RWPE1 (cell line): ENCODE data around the gene ARPIN.
"Not testable (repeated sequence)": the region's sequence is repeated elsewhere in the genome, so short reads cannot be mapped to it uniquely, and the experiment has no call there.

Experiments
- CTCF ChIA-PET: fragments of 350-600 bp; sonication (Branson Sonifier 250); formaldehyde crosslinking; extraction: SDS; loops from one replicate; lab custom pipeline; 2021; lab: Yijun Ruan, JAX
- POLR2A ChIA-PET: fragments of 400-600 bp; formaldehyde crosslinking; extraction: SDS; loops from one replicate; lab custom pipeline; 2020; ENCODE audit warnings: antibody characterized with exemption; ENCODE audit not compliant: low non-redundant PET; lab: Yijun Ruan, JAX
- DNase-seq: peaks from one replicate; pipeline ENCODE4 v3.0.0; 2012; ENCODE audit warnings: low spot score
- H3K27ac ChIP-seq: fragments of 450-650 bp; 2 replicates; pipeline ENCODE4 v1.5.1; 2017
- CTCF ChIP-seq: fragments of 450-650 bp; conservative IDR thresholded peaks from 2 replicates; pipeline ENCODE4 v1.5.1; 2017; ENCODE audit warnings: low read depth, mild to moderate bottlenecking

The ARPIN gene

GRCh38 chr15:89874926-89875564 lies 37.7 kb downstream of the ARPIN start:
- CTCF ChIA-PET = interaction anchor here (0.6 to 4.2 kb wide), 25 partner anchors 10 to 227 kb away, joined by 3 to 86 read pairs (median 3); partner anchors contain the start of genes AP3S2, IDH2 and MESP1
- peak; percentile 73 for DNase-seq
- peak; percentile 99 for TF ChIP-seq CTCF
- no peak overlapping the region for H3K27ac ChIP-seq
- POLR2A ChIA-PET = interaction anchor here (0.5 kb wide), 1 partner anchor 93 kb away, joined by 6 read pairs; no protein-coding TSS in a partner anchor

GRCh38 chr15:89870688-89871288 lies 42.0 kb downstream of the ARPIN start:
- DNase-seq = no peak
- H3K27ac ChIP-seq = no peak overlapping the region
- POLR2A ChIA-PET = no interaction called here
- TF ChIP-seq CTCF = no peak
- CTCF ChIA-PET = interaction anchor here (1.3 kb wide), 1 partner anchor 110 kb away, joined by 5 read pairs; no protein-coding TSS in a partner anchor

DNA sequence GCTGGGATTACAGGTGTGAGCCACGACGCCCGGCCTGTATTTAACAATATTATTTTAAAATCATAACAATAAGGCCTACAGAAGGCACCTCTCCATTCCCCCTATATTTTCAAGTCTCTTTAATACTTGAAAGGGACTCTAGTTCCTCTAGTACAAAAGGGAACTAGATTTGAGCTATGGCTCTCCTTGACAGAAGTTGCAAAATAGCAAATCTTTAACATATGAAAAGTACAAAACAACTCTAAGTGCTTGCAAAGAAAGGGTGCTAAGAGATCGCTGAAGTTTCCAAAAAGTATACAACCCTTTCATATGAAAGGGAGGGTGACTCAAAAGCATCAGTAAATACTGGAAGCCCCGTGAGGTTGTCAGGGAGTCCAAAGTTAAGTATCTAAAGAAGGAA lies 42.7 kb downstream of the ARPIN start:
- ChIA-PET CTCF (no interaction called here), POLR2A (no interaction called here)
- TF ChIP-seq CTCF = no peak
- DNase-seq = no peak
- no peak overlapping the region for H3K27ac ChIP-seq

DNA sequence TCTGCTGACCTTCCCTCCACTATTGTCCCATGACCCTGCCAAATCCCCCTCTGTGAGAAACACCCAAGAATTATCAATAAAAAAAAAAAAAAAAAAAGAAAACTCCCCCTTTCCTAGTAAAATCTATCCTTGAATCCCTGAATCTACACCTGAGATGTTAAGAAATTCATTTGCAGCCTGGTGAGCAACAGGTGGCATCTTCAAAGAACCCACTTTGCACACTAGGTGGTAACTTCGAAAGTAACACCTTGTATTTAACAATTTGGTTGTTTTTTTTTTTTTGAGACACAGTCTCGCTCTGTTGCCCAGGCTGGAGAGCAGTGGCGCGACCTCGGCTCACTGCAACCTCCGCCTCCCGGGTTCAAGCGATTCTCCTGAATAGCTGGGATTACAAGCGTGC lies 43.3 kb downstream of the ARPIN start:
- H3K27ac ChIP-seq, POLR2A ChIA-PET, DNase-seq, CTCF ChIA-PET: not testable (repeated sequence)

DNA sequence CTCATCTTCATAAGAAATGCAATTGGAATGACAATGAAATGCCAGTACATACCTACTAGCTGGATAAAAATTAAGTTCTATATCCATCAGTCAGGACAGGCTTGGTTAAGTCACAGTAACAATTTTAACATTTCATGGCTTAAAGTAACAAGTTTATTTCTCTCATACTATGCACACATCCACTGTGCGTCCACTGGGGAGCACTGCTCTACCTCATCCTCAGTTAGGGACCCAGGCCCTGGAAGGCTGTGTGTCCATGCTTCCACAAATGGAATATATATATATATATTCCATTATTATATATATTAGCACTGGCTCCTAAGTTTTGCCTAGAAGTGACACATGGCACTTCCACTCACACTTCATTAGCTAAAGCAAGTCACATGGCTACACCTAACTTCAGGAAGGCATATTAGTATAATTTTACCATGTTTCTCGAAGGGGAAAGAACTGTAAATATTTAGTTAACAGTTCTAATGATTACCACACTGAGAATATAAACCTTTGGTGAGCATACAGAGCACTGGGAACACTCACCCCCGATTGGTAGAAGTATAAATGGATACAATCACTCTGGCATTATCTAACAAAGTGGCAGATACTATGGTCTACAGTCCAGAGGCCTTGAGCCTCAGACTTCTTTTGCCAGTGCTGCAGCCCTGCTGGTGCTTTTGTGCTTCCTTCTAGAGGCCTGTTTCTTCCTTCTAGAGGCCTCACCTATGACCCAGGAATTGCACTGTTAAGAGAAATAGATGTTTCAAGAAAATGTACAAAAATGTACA lies 47.6 kb downstream of the ARPIN start:
- POLR2A ChIA-PET = no interaction called here
- H3K27ac ChIP-seq = no peak overlapping the region
- no peak for TF ChIP-seq CTCF
- DNase-seq = no peak
- CTCF ChIA-PET = interaction anchor here (1.5 to 1.6 kb wide), 2 partner anchors 10 to 104 kb away, joined by 6 read pairs; no protein-coding TSS in a partner anchor

GRCh38 chr15:89863918-89864317 lies 48.8 kb downstream of the ARPIN start:
- DNase-seq = no peak
- no peak for TF ChIP-seq CTCF
- CTCF ChIA-PET = interaction anchor here (1.5 to 1.6 kb wide), 2 partner anchors 11 to 102 kb away, joined by 6 read pairs; no protein-coding TSS in a partner anchor
- H3K27ac ChIP-seq = no peak overlapping the region
- POLR2A ChIA-PET = no interaction called here
